Colonic mucosa (tissue), 4 donors: Measurements from ENCODE around the gene PLCXD3. TPM values are rescaled to one million over a fixed set of nuclear protein-coding genes. Genes with fewer than 3 reads are reported as not detected.
"Not testable (repeated sequence)": the region's sequence is repeated elsewhere in the genome, so short reads cannot be mapped to it uniquely, and the experiment has no call there.

ENCODE experiments used
- DNase-seq: peaks from one replicate; pipeline ENCODE4 v3.0.0-alpha.2; 2020
- H3K27ac ChIP-seq: fragments of 200-600 bp; one replicate; pipeline ENCODE4 v1.8.0; 2021
- H3K27me3 ChIP-seq: fragments of 200-600 bp; one replicate; pipeline ENCODE4 v1.8.0; 2021
- H3K36me3 ChIP-seq: fragments of 200-600 bp; one replicate; pipeline ENCODE4 v1.8.0; 2021
- H3K4me1 ChIP-seq: fragments of 200-600 bp; one replicate; pipeline ENCODE4 v1.8.0; 2021; ENCODE audit warnings: mild to moderate bottlenecking
- H3K4me3 ChIP-seq: fragments of 200-600 bp; one replicate; pipeline ENCODE4 v1.8.0; 2021
- H3K9ac ChIP-seq, 2 donors: one replicate each; pipeline ENCODE4 v1.7.0; 2013; ENCODE audit warnings: control low read depth in 2 of 2, low read depth in 2 of 2, low read length in 2 of 2
- H3K9me3 ChIP-seq: fragments of 200-600 bp; one replicate; pipeline ENCODE4 v1.8.0; 2021
- intact Hi-C: fragments of 100-400 bp; cut with DNase I; formaldehyde crosslinking; loops from one replicate; pipeline ENCODE4 v1.14.1; 2022
- total RNA-seq, 2 donors: library from RNA; stranded (reverse); fragmentation: NEBNext Ultra II Directional in 1 of 2; extraction: Animal tissue kit (Norgen Biotek cat#: 25700) in 1 of 2; gene quantifications; one replicate each; pipeline ENCODE4 v1.2.1, GENCODE V29; 2021
- TF ChIP-seq, protein P1 (sequence below): fragments of 200-600 bp; IDR thresholded peaks from one replicate; pipeline ENCODE4 v1.8.0; 2022; ENCODE audit warnings: antibody characterized with exemption, mild to moderate bottlenecking
- donor health status: healthy.
- donor health status: DM: no; HTN: no; CAD: no.
- donor health status: DM: no; HTN: no; CAD: no.

Gene PLCXD3
- total RNA-seq, 2 donors from 2014 or later, result 0.47 to 0.80 TPM

DNA sequence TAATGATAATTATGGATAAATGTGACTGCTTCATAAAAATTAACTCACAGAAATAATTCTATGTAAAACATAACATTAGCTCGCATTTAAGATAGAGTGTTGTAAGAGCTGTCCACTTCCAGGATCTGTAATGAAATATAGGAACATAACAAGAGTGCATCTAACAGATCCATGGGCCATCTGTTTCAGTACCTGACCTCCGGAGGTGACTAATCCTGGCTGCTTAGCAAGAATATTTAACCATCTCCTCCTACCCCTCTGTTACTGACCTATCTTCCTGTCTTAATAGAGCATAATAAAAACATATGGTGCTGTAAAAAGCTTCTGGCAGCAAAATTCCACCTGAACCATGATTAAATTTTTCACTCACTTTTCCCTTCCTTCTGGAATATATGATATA is 7.1 kb downstream of the PLCXD3 start:
- Histone ChIP-seq H3K4me1 (no peaks in the 10 kb centered on the region), H3K9me3 (no peaks in the 10 kb centered on the region), H3K9ac (no peak overlapping the region), H3K36me3 (no peaks in the 10 kb centered on the region), H3K27ac (no peak overlapping the region), H3K27me3 (no peaks in the 10 kb centered on the region), H3K4me3 (no peak overlapping the region)
- no peak for DNase-seq
- TF ChIP-seq, protein P1, sequence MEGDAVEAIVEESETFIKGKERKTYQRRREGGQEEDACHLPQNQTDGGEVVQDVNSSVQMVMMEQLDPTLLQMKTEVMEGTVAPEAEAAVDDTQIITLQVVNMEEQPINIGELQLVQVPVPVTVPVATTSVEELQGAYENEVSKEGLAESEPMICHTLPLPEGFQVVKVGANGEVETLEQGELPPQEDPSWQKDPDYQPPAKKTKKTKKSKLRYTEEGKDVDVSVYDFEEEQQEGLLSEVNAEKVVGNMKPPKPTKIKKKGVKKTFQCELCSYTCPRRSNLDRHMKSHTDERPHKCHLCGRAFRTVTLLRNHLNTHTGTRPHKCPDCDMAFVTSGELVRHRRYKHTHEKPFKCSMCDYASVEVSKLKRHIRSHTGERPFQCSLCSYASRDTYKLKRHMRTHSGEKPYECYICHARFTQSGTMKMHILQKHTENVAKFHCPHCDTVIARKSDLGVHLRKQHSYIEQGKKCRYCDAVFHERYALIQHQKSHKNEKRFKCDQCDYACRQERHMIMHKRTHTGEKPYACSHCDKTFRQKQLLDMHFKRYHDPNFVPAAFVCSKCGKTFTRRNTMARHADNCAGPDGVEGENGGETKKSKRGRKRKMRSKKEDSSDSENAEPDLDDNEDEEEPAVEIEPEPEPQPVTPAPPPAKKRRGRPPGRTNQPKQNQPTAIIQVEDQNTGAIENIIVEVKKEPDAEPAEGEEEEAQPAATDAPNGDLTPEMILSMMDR, result no peak
- intact Hi-C loops, result no loop called here

DNA sequence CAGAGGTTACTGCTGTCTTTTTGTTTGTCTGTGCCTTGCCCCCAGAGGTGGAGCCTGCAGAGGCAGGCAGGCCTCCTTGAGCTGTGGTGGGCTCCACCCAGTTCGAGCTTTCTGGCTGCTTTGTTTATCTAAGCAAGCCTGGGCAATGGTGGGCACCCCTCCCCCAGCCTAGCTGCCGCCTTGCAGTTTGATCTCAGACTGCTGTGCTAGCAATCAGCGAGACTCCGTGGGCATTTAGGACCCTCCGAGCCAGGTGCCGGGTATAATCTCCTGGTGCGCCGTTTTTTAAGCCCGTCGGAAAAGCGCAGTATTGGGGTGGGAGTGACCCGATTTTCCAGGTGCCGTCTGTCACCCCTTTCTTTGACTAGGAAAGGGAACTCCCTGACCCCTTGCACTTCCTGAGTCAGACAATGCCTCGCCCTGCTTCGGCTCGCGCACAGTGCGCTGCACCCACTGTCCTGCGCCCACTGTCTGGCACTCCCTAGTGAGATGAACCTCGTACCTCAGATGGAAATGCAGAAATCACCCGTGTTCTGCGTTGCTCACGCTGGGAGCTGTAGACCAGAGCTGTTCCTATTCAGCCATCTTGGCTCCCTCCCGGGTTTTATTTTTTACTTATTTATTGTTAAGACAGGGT is 16.8 kb downstream of the PLCXD3 start:
- DNase-seq, result not testable (repeated sequence)

GRCh38 chr5:41485533-41485932 is 24.9 kb downstream of the PLCXD3 start:
- Histone ChIP-seq H3K36me3 (no peaks in the 10 kb centered on the region), H3K27ac (no peak overlapping the region), H3K9ac (no peak overlapping the region), H3K4me3 (no peak overlapping the region), H3K27me3 (no peaks in the 10 kb centered on the region), H3K9me3 (no peaks in the 10 kb centered on the region), H3K4me1 (no peaks in the 10 kb centered on the region)
- DNase-seq, result no peak
- intact Hi-C loops, result no loop called here
- TF ChIP-seq, protein P1, result no peak

More for the DNA sequence above, 16.8 kb downstream of the PLCXD3 start:
- H3K9me3 ChIP-seq, H3K9ac ChIP-seq, intact Hi-C loops, H3K36me3 ChIP-seq, H3K27me3 ChIP-seq, H3K27ac ChIP-seq, H3K4me1 ChIP-seq, H3K4me3 ChIP-seq: not testable (repeated sequence)

- no peak for DNase-seq
- H3K27me3 ChIP-seq, result no peaks in the 10 kb centered on the region
- TF ChIP-seq, protein P1, result no peak
- no peak overlapping the region for H3K9ac ChIP-seq
- no peaks in the 10 kb centered on the region for H3K4me1 ChIP-seq
- H3K4me3 ChIP-seq, result no peak overlapping the region
- H3K9me3 ChIP-seq, result no peaks in the 10 kb centered on the region
- no peaks in the 10 kb centered on the region for H3K36me3 ChIP-seq
- intact Hi-C loops, result no loop called here
- H3K27ac ChIP-seq, result no peak overlapping the region
Measured at GRCh38 chr5:41482715-41483114, 27.7 kb downstream of the PLCXD3 start.

DNA sequence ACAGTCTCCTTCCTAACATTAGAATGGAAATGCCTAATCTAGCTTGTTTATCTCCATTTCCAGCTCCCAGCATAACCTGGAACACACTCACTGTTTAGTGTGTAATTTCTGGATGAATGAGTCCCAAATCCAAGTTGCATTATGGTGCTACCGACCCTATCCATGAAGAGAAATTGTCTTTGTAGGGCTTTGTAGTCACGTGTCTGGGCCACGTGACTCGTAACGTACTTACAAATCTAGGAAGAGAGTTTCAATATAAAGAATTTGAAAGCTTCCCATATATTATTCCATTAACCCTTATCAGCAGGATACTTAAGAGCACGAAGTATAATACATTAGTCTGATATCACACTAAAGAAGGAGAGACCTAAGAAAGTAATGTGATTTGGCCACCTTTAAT is 28.2 kb downstream of the PLCXD3 start:
- DNase-seq, result no peak
- TF ChIP-seq, protein P1, result no peak
- H3K4me3 ChIP-seq, result no peak overlapping the region
- H3K9me3 ChIP-seq, result no peaks in the 10 kb centered on the region
- no peaks in the 10 kb centered on the region for H3K27me3 ChIP-seq
- H3K27ac ChIP-seq, result no peak overlapping the region
- H3K4me1 ChIP-seq, result no peaks in the 10 kb centered on the region
- intact Hi-C loops, result no loop called here
- no peak overlapping the region for H3K9ac ChIP-seq
- H3K36me3 ChIP-seq, result no peaks in the 10 kb centered on the region

- H3K9me3 ChIP-seq, H3K27ac ChIP-seq, H3K27me3 ChIP-seq, H3K4me1 ChIP-seq, DNase-seq, H3K9ac ChIP-seq, H3K36me3 ChIP-seq, intact Hi-C loops, H3K4me3 ChIP-seq: not testable (repeated sequence)
Measured at GRCh38 chr5:41471571-41472208, 38.7 kb downstream of the PLCXD3 start.
